Choroid plexus epithelial cell (primary cell): Measurements from ENCODE around the gene F10.

Experiments
- DNase-seq: peaks from one replicate; pipeline ENCODE4 v3.0.0-alpha.2; 2010; ENCODE audit warnings: low read depth
- H3K4me3 ChIP-seq: 2 replicates; pipeline ENCODE4 v1.5.1; 2011; ENCODE audit warnings: low read depth, mild to moderate bottlenecking, control low read depth, low read length, moderate library complexity
- TF ChIP-seq, protein P1 (sequence below): conservative IDR thresholded peaks from 2 replicates; pipeline ENCODE4 v1.5.1; 2011; ENCODE audit warnings: low read depth, mild to moderate bottlenecking, control low read depth, inconsistent platforms, low read length, moderate library complexity

Gene F10

DNA sequence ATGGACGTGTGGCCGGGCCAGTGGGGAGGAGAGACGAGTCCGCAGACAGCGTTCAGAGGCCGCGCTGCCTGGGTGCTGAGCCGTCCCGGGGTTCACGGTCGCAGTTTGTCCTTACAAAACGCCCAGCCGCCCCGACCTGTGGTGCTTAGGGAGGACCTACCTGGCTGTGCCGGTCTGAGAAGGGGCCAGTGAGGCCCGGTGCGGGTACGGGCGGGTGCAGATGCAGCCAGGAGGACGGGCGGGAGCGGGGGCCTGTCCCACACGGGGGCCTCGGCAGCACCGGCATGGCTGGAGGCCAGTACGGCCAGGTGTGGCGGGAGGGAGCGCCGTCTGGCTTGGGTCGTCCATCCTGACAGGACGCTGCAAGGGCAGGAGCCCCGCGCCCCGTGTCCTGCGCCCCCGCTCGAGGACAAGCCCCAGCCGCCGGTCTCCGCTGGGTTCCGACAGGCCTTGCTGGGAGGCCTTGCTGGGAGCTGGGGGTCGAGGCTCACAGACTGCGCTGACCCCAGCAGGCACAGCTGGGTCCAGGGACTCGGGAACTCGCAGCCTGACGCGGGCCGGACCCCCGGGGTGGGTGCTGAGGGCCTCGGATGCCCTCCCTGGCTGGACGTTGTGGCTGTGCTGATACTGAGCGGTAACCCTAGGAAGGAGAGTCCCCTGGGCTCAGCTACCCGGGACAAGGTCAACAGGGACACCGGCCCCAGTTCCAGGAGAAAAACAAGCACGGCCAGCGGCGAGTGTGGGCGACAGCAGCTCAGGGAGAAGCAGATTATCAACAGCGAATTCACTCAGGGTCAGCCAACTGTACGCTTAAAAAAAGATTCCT, 30.6 kb downstream of the F10 start:
- peak overlapping the region; percentile 58 for H3K4me3 ChIP-seq
- peak; percentile 67 for DNase-seq
- TF ChIP-seq, protein P1, sequence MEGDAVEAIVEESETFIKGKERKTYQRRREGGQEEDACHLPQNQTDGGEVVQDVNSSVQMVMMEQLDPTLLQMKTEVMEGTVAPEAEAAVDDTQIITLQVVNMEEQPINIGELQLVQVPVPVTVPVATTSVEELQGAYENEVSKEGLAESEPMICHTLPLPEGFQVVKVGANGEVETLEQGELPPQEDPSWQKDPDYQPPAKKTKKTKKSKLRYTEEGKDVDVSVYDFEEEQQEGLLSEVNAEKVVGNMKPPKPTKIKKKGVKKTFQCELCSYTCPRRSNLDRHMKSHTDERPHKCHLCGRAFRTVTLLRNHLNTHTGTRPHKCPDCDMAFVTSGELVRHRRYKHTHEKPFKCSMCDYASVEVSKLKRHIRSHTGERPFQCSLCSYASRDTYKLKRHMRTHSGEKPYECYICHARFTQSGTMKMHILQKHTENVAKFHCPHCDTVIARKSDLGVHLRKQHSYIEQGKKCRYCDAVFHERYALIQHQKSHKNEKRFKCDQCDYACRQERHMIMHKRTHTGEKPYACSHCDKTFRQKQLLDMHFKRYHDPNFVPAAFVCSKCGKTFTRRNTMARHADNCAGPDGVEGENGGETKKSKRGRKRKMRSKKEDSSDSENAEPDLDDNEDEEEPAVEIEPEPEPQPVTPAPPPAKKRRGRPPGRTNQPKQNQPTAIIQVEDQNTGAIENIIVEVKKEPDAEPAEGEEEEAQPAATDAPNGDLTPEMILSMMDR: no peak

DNA sequence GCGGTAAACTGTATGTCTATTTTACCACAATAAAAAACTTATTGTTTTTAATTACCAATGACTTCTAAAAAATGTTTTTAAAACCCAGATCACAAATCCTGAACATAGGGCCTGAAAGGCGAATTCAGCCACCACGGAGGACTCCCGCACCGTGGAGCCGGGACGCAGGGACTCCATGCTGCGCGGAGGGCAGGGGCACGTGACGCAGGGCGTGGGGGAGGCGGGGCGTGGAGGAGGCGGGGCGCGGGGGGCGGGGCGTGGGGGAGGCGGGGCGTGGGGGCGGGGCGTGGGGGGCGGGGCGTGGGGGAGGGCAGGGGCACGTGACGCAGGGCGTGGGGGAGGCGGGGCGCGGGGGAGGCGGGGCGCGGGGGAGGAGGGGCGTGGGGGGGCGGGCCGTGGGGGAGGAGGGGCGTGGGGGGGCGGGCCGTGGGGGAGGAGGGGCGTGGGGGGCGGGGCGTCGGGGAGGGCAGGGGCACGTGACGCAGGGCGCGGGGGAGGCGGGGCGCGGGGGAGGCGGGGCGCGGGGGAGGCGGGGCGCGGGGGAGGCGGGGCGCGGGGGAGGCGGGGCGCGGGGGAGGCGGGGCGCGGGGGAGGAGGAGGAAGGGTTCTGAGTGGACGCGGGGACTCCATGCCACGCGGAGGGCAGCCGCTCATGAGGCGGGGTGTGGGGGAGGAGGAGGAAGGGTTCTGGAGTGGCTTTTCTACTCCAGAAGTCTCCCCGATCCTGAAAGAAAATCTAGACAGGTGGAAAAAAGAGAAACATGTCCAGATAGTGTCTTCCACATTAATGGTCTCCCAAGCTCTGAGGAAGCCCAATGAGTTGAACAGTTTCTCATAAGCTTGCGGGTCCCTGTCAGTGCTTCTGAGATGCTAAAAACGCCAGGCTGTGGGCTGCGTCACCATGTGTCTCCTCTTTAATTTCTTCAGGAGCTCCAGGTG, 31.5 kb downstream of the F10 start:
- TF ChIP-seq, protein P1: no peak
- H3K4me3 ChIP-seq: peak overlapping the region; percentile 58
- peak; percentile 77 for DNase-seq

DNA sequence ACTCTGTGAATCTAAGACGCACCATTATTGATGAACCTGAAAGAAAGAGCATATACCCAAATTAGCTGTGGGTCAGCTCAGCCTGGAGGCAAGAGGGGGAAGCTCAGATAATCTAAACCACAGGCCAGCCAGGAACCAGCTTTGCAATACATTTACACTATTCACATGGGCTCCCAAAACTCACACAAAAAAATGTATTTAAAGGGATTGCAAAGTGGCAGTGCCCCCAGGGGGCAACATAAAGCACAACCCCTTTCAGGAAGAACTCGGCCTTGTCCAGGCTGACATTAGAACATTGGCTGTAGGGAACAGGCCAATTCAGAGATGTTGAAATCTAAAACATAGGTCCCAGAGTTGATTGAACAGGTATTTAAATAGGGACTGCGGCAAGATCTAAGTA, 32.6 kb downstream of the F10 start:
- no peak overlapping the region for H3K4me3 ChIP-seq
- TF ChIP-seq, protein P1: no peak
- no peak for DNase-seq

DNA sequence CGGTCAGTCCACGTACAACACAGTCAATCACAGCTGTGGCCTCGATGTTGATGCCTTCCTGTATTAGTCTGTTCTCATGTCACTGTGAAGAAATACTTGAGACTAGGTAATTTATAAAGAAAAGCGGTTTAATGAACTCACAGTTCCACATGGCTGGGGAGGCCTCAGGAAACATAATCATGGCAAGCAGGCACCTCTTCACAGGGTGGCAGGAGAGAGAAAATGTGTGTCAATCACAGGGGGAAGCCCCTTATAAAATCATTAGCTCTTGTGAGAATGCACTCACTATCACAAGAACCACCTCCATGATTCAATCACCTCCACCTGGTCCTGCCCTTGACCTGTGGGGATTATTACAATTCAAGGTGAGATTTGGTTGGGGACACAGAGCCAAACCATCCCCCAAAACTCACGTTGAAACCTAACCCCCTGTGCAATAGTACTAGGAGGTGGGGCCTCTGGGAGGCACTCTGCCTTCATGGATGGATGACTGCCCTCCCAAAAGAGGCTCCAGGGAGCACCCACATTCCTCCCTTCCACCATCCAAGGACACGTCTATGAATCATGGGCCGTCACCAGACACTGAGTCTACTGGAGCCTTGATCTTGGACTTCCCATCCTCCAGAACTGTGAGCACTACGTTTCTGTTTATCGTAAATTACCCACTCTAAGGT, 33.5 kb downstream of the F10 start:
- DNase-seq: no peak
- no peak overlapping the region for H3K4me3 ChIP-seq
- TF ChIP-seq, protein P1: no peak

DNA sequence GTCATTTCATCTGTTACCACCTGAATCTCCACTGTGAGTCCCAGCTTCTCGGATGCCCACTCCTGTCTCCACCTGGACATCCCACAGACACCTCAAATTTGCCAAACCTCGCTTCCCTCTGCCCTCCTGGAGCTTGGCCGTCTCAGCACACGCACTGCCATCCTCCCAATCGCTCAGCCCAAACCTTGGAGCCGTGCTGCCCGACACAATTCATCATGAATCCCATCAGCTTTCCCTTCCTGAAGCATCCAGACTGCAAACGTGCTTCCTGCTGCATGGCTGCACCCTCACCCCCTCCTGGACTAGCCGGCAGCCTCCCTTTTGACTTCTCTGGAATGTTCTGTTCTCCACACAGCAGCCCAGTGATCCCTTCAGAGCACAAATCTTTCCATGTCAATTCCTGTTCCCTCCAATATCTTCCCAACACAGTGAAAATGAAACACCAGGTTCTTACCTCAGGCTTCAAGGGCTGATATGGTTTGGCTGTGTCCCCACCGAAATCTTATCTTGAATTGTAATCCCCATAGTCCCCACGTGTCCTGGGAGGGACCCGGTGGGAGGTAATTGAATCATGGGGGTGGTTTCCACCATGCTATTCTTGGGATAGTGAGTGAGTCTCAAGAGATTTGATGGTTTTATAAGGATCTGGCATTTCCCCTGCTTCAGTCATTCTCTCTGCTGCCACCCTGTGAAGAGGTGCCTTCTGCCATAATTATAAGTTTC, 34.8 kb downstream of the F10 start:
- TF ChIP-seq, protein P1: no peak
- no peak overlapping the region for H3K4me3 ChIP-seq
- no peak for DNase-seq

DNA sequence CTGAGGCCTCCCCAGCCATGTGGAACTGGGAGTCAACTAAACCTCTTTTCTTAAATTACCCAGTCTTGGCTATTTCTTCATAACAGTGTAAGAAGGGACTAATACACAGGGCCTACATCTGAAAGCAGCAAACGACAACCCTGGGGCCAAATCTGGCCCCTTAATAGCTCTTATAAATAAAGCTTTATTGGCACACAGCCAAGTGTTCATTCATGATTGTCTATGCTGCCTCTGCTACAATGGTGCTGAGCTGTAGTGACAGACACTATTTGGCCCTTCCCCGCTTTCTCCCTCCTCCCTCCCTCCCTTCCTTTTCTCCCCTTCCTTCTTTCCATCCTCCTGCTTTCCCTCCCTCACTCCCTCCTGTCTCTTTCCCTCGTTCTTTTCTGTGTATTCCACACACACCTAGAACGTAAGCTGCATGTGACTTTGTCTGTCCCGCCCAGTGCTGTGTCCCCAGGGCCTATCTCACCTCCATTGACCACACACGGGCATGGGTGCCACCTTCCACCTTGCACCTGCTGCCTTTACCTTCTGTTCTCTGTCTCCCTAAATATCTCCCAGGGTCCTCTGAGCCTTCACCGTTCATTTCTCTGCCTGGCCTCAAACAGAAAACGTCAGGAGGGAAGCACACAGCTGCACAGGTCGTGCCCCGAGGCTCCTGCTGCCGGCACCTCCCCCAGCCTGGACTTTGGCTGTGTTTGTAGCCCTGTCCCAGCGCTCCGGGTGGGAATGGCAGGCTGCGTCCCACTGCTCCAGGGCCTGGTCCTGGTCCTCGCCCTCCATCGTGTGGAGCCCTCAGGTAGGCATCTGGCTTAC, 35.5 kb downstream of the F10 start, which contains the start of gene PROZ:
TSS of gene PROZ (plus strand) at position 720 of the 819 bp plus-strand sequence. CDS start at position 733, 13 bp downstream.
- DNase-seq: no peak
- TF ChIP-seq, protein P1: no peak
- no peak within 1 kb of the TSS for H3K4me3 ChIP-seq
